Endothelial cell of umbilical vein (primary cell): ENCODE measurements around the gene ADAMTSL2.

Source experiments
- CTCF ChIP-seq, 2 donors: IDR thresholded peaks; 1 replicate in 1 of 2; 2 replicates in 1 of 2; pipeline ENCODE4 v1.5.1; 2011; ENCODE audit warnings: low read length in 2 of 2, mild to moderate bottlenecking in 2 of 2, moderate library complexity in 2 of 2, control low read depth in 1 of 2, inconsistent platforms in 1 of 2, low read depth in 1 of 2; ENCODE audit not compliant: insufficient read depth in 1 of 2; ENCODE audit errors: extremely low read depth in 1 of 2
- EZH2 ChIP-seq: IDR thresholded peaks from 2 replicates; pipeline ENCODE4 v1.6.1; 2012; ENCODE audit warnings: borderline replicate concordance, low read depth, mild to moderate bottlenecking, moderate library complexity, low read length, inconsistent platforms; ENCODE audit not compliant: severe bottlenecking
- MAX ChIP-seq: IDR thresholded peaks from 2 replicates; pipeline ENCODE4 v1.6.1; 2011; ENCODE audit not compliant: insufficient read depth, insufficient read length
- POLR2A ChIP-seq: IDR thresholded peaks from 2 replicates; pipeline ENCODE4 v1.6.1; 2012; ENCODE audit warnings: low read depth, mild to moderate bottlenecking, control low read depth, low read length

- TF ChIP-seq CTCF (IDR thresholded peaks at IDR 0.05; ENCODE audit: extremely low read depth in 1 of 2, insufficient read depth in 1 of 2, low read depth in 1 of 2, low read length in 2 of 2) (no peak), MAX (no peak), EZH2 (no peak), POLR2A (no peak)
Observed at GRCh38 chr9:133608382-133608781, 73.9 kb downstream of the ADAMTSL2 start.
